Ovary (tissue), 9 donors: ENCODE measurements around the gene INTS7. TPM values are rescaled to one million over a fixed set of nuclear protein-coding genes. Genes with fewer than 3 reads are reported as not detected.

Experiments
- DNase-seq, 5 donors: peaks; one replicate each; pipeline ENCODE4 v3.0.0-alpha.2; 2019 to 2020
- H3K27ac ChIP-seq, 2 donors: fragments of 200-600 bp; one replicate each; pipeline versions ENCODE4 v1.5.1 to v1.8.0; 2019 to 2022
- H3K27me3 ChIP-seq: fragments of 200-600 bp; one replicate; pipeline ENCODE4 v1.8.0; 2022
- H3K36me3 ChIP-seq: fragments of 200-600 bp; sonication (generic); one replicate; pipeline ENCODE4 v1.5.1; 2019
- H3K4me1 ChIP-seq: one replicate; pipeline ENCODE4 v1.8.1; 2013; ENCODE audit warnings: mild to moderate bottlenecking, moderate library complexity; ENCODE audit not compliant: insufficient read depth
- H3K4me3 ChIP-seq: fragments of 200-600 bp; sonication (generic); one replicate; pipeline ENCODE4 v1.5.1; 2017
- H3K9me3 ChIP-seq, 2 donors: fragments of 200-600 bp in 1 of 2; sonication (generic) in 1 of 2; one replicate each; pipeline versions ENCODE4 v1.5.1 to v1.8.1; 2013 to 2019; ENCODE audit warnings: mild to moderate bottlenecking in 1 of 2, moderate library complexity in 1 of 2
- EP300 ChIP-seq: sonication (generic); formaldehyde crosslinking; IDR thresholded peaks from one replicate; pipeline ENCODE4 v1.6.1; 2017; ENCODE audit warnings: antibody characterized with exemption
- POLR2A ChIP-seq: fragments of 450-650 bp; IDR thresholded peaks from one replicate; pipeline ENCODE4 v1.6.1; 2017; ENCODE audit warnings: antibody characterized with exemption, mild to moderate bottlenecking, moderate library complexity
- WGBS, 3 donors: extraction: QIAGEN DNeasy Blood & Tissue Kit in 1 of 3; methylation state at CpG; one replicate each; pipeline versions ENCODE4 v1.1.5 to v1.1.7; 2013 to 2017; 5-methylcytosine and 5-hydroxymethylcytosine counted together
- intact Hi-C, 4 donors: fragments of 100-400 bp; cut with DNase I; formaldehyde crosslinking; loops; one replicate each; pipeline versions ENCODE4 v1.11.0 to v1.15.1; 2022 to 2023
- polyA plus RNA-seq, 2 donors: library from polyadenylated mRNA; stranded (reverse); fragments of 200-250 nt in 1 of 2; fragments of 350-450 nt in 1 of 2; fragmentation: Illumina TruSeq in 1 of 2; extraction: RNeasy Lipid Tissue Mini Kit (QIAGEN cat#74804) in 1 of 2; gene quantifications; one replicate each; pipeline ENCODE4 v1.2.3, GENCODE V29; 2013 to 2014
- total RNA-seq, 7 donors: library from RNA; depleted of rRNA in 2 of 7; stranded (reverse); fragments of >200 nt in 2 of 7; fragmentation: NEBNext Ultra II Directional in 3 of 7; extraction: Animal tissue kit (Norgen Biotek cat#: 25700) in 3 of 7; gene quantifications; one replicate each; pipeline versions ENCODE4 v1.1.0 to v1.2.4, GENCODE V29; 2016 to 2023
- TF ChIP-seq, protein P1 (sequence below), 3 donors: fragments of 450-650 bp in 2 of 3; fragments of 200-600 bp in 1 of 3; IDR thresholded peaks; one replicate each; pipeline versions ENCODE4 v1.5.1 to v1.8.0; 2016 to 2022; ENCODE audit warnings: antibody characterized with exemption in 3 of 3, mild to moderate bottlenecking in 1 of 3
- donor health status: DM: no; HTN: no; CAD: no; lungs with moderate emphysema.
- donor health status: DM: no; HTN: no; CAD: no.
- donor health status: Bipolar disorder and iron deficiency.
- donor health status: DM: yes; HTN: yes; CAD: no.
- donor health status: DM: no; HTN: no; CAD: no.
- donor health status: DM: yes; HTN: yes; CAD: no.

INTS7 gene
- total and polyA plus RNA-seq, 9 donors = 4.0 to 19.1 (median 7.0) TPM

- no peak for TF ChIP-seq POLR2A
- TF ChIP-seq, protein P1, sequence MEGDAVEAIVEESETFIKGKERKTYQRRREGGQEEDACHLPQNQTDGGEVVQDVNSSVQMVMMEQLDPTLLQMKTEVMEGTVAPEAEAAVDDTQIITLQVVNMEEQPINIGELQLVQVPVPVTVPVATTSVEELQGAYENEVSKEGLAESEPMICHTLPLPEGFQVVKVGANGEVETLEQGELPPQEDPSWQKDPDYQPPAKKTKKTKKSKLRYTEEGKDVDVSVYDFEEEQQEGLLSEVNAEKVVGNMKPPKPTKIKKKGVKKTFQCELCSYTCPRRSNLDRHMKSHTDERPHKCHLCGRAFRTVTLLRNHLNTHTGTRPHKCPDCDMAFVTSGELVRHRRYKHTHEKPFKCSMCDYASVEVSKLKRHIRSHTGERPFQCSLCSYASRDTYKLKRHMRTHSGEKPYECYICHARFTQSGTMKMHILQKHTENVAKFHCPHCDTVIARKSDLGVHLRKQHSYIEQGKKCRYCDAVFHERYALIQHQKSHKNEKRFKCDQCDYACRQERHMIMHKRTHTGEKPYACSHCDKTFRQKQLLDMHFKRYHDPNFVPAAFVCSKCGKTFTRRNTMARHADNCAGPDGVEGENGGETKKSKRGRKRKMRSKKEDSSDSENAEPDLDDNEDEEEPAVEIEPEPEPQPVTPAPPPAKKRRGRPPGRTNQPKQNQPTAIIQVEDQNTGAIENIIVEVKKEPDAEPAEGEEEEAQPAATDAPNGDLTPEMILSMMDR (IDR thresholded peaks at IDR 0.05) = no peak
- TF ChIP-seq EP300 = no peak
- no peak for DNase-seq
- H3K36me3 ChIP-seq = no peaks in the 10 kb centered on the region
- intact Hi-C loops = no loop called here
- H3K4me1 ChIP-seq = no peaks in the 10 kb centered on the region
- H3K27me3 ChIP-seq = no peaks in the 10 kb centered on the region
- H3K4me3 ChIP-seq = no peak overlapping the region
- no peak overlapping the region for H3K27ac ChIP-seq
- H3K9me3 ChIP-seq = no peaks in the 10 kb centered on the region
- WGBS, 3 donors = 97% methylated on average over 4 of the region's 4 CpGs
Observed at GRCh38 chr1:211985556-211986264, 49.6 kb downstream of the INTS7 start.

DNA sequence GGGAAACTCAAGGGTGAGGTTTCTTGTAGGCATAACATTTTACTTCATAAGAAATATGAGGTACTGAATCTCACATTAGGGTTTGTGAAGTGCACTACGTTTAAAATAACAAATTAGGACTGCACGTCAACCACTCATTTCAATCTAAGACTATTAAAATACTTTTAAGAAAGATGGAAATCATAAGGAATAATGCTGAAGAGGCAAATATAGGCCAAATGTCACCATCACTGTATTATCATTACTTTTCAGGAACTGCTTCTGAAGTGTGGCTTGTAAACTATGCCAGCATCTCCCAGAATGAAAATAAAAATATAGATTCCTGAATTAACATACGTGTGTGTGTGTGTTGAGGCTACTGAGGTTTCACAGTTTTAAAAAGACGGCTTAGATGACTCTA, 56.8 kb downstream of the INTS7 start:
- TF ChIP-seq EP300 = no peak
- no peak for TF ChIP-seq POLR2A
- TF ChIP-seq, protein P1 (IDR thresholded peaks at IDR 0.05) = no peak
- no peaks in the 10 kb centered on the region for H3K9me3 ChIP-seq
- no peak for DNase-seq
- no peak overlapping the region for H3K27ac ChIP-seq
- H3K4me3 ChIP-seq = no peak overlapping the region
- 93 to 97% (median 95%) methylated on average over 4 of the region's 4 CpGs for WGBS, 3 donors
- no peaks in the 10 kb centered on the region for H3K27me3 ChIP-seq
- no peaks in the 10 kb centered on the region for H3K36me3 ChIP-seq
- peaks cover 1% of the 10 kb centered on the region for H3K4me1 ChIP-seq
- intact Hi-C loops = no loop called here

- Histone ChIP-seq H3K27me3 (no peaks in the 10 kb centered on the region), H3K27ac (no peak overlapping the region), H3K4me1 (peaks cover 1% of the 10 kb centered on the region), H3K36me3 (no peaks in the 10 kb centered on the region), H3K9me3 (no peaks in the 10 kb centered on the region), H3K4me3 (no peak overlapping the region)
- 7 to 11% (median 10%) methylated on average over 3 of the region's 3 CpGs for WGBS, 3 donors
- intact Hi-C loops = no loop called here
- DNase-seq = no peak
- TF ChIP-seq EP300 = no peak
- no peak for TF ChIP-seq POLR2A
- TF ChIP-seq, protein P1 (IDR thresholded peaks at IDR 0.05) = no peak
Observed at GRCh38 chr1:211975152-211975941, 60.0 kb downstream of the INTS7 start.

- WGBS, 3 donors = 86 to 91% (median 86%) methylated on average over 1 of the region's 1 CpG
- Histone ChIP-seq H3K4me3 (no peak overlapping the region), H3K27me3 (no peaks in the 10 kb centered on the region), H3K36me3 (no peaks in the 10 kb centered on the region), H3K4me1 (peaks cover 1% of the 10 kb centered on the region), H3K9me3 (no peaks in the 10 kb centered on the region), H3K27ac (no peak overlapping the region)
- no peak for TF ChIP-seq EP300
- TF ChIP-seq POLR2A = no peak
- TF ChIP-seq, protein P1 (IDR thresholded peaks at IDR 0.05) = no peak
- intact Hi-C loops = no loop called here
- DNase-seq = no peak
Observed at GRCh38 chr1:211973541-211973940, 61.8 kb downstream of the INTS7 start.
